Natural killer cell (primary cell): Measurements from ENCODE around the gene PWWP2A. TPM values are rescaled to one million over a fixed set of nuclear protein-coding genes. Genes with fewer than 3 reads are reported as not detected.

Source experiments
- ATAC-seq, 3 donors: fragments of 150-1000 bp in 2 of 3; fragments of 200-7000 bp in 1 of 3; cut with Tn5 transposase; 1 replicate in 1 of 3; 2 replicates in 2 of 3; pipeline ENCODE4 v1.10.0; 2021; ENCODE audit warnings: mild to moderate bottlenecking in 2 of 3, moderate library complexity in 2 of 3
- DNase-seq, 2 donors: peaks; one replicate each; pipeline versions ENCODE4 v3.0.0 to v3.0.0-alpha.2; 2013 to 2021; ENCODE audit warnings: mixed read lengths in 1 of 2
- H3K27ac ChIP-seq: one replicate; pipeline ENCODE4 v1.5.1; 2013; ENCODE audit warnings: mild to moderate bottlenecking, low read length
- H3K27me3 ChIP-seq: one replicate; pipeline ENCODE4 v1.6.1; 2013; ENCODE audit warnings: low read length; ENCODE audit not compliant: control insufficient read depth, insufficient read depth
- H3K36me3 ChIP-seq: one replicate; pipeline ENCODE4 v1.6.1; 2013; ENCODE audit warnings: low read length; ENCODE audit not compliant: control insufficient read depth, insufficient read depth
- H3K4me1 ChIP-seq: one replicate; pipeline ENCODE4 v1.6.1; 2013; ENCODE audit warnings: low read length; ENCODE audit not compliant: control insufficient read depth, insufficient read depth
- H3K4me3 ChIP-seq: one replicate; pipeline ENCODE4 v1.5.1; 2013; ENCODE audit warnings: low read length
- H3K9me3 ChIP-seq: one replicate; pipeline ENCODE4 v1.6.1; 2013; ENCODE audit warnings: low read length; ENCODE audit not compliant: control insufficient read depth, insufficient read depth
- H3K27ac Mint-ChIP-seq, 2 donors: one replicate each; pipeline ENCODE4 v1.8.0; 2022; ENCODE audit warnings: mild to moderate bottlenecking in 2 of 2, mixed read lengths in 2 of 2, moderate library complexity in 1 of 2
- H3K27me3 Mint-ChIP-seq, 2 donors: one replicate each; pipeline ENCODE4 v1.8.0; 2022; ENCODE audit warnings: low read depth in 2 of 2, mixed read lengths in 2 of 2
- H3K36me3 Mint-ChIP-seq: one replicate; pipeline ENCODE4 v1.8.0; 2022; ENCODE audit warnings: mixed read lengths
- H3K4me1 Mint-ChIP-seq, 2 donors: one replicate each; pipeline ENCODE4 v1.8.0; 2022; ENCODE audit warnings: mixed read lengths in 2 of 2
- H3K4me3 Mint-ChIP-seq: one replicate; pipeline ENCODE4 v1.8.0; 2022; ENCODE audit warnings: mild to moderate bottlenecking, moderate library complexity, mixed read lengths
- H3K9me3 Mint-ChIP-seq, 2 donors: one replicate each; pipeline ENCODE4 v1.8.0; 2022; ENCODE audit warnings: mixed read lengths in 2 of 2
- CTCF ChIP-seq: fragments of 200-600 bp; IDR thresholded peaks from one replicate; pipeline ENCODE4 v1.8.0; 2022; ENCODE audit warnings: antibody characterized with exemption
- WGBS: methylation state at CpG from one replicate; pipeline ENCODE4 v1.1.7; 2013; ENCODE audit warnings: missing lambda C conversion rate; ENCODE audit not compliant: insufficient coverage; 5-methylcytosine and 5-hydroxymethylcytosine counted together
- intact Hi-C: fragments of 100-400 bp; cut with micrococcal nuclease; formaldehyde crosslinking; loops from one replicate; pipeline ENCODE4 v1.14.2; 2022
- total RNA-seq, 4 donors: library from RNA; stranded (reverse); fragments of 120-200 nt in 1 of 4; gene quantifications; one replicate each; pipeline versions ENCODE4 v1.2.3 to v1.2.4, GENCODE V29; 2013 to 2022

Gene PWWP2A
- total RNA-seq, 3 donors from 2014 or later (not counting 1 experiment from before 2014, with no cell fraction given), result 24.9 to 37.6 (median 30.2) TPM

- Mint-ChIP-seq H3K4me1 (no peaks in the 10 kb centered on the region), H3K27ac (no peak overlapping the region), H3K9me3 (no peaks in the 10 kb centered on the region), H3K36me3 (peaks cover 16% of the 10 kb centered on the region), H3K27me3 (no peaks in the 10 kb centered on the region), H3K4me3 (no peak overlapping the region)
- no peak for TF ChIP-seq CTCF
- DNase-seq (no peak), ATAC-seq (no peak)
- Histone ChIP-seq H3K4me3 (no peak overlapping the region), H3K36me3 (peaks cover 65% of the 10 kb centered on the region), H3K9me3 (no peaks in the 10 kb centered on the region), H3K27ac (no peak overlapping the region), H3K4me1 (no peaks in the 10 kb centered on the region), H3K27me3 (no peaks in the 10 kb centered on the region)
- intact Hi-C loops, result no loop called here
- WGBS, result 100% methylated on average over 1 of the region's 1 CpG
These were observed 65.2 kb downstream of the PWWP2A start for GRCh38 chr5:160054047-160054446.

- peaks cover 45% of the 10 kb centered on the region for H3K36me3 ChIP-seq
- Mint-ChIP-seq H3K4me1 (no peaks in the 10 kb centered on the region), H3K36me3 (peaks cover 23% of the 10 kb centered on the region), H3K27ac (no peak overlapping the region), H3K27me3 (no peaks in the 10 kb centered on the region), H3K9me3 (no peaks in the 10 kb centered on the region), H3K4me3 (no peak overlapping the region)
- DNase-seq (no peak), ATAC-seq (no peak)
- no peak overlapping the region for H3K4me3 ChIP-seq
- no peaks in the 10 kb centered on the region for H3K9me3 ChIP-seq
- no peaks in the 10 kb centered on the region for H3K27me3 ChIP-seq
- H3K4me1 ChIP-seq, result no peaks in the 10 kb centered on the region
- intact Hi-C loops, result no loop called here
- TF ChIP-seq CTCF, result no peak
- no peak overlapping the region for H3K27ac ChIP-seq
- WGBS, result 100% methylated on average over 2 of the region's 3 CpGs
These were observed 70.2 kb downstream of the PWWP2A start for GRCh38 chr5:160049099-160049498.

- H3K36me3 ChIP-seq, result peaks cover 39% of the 10 kb centered on the region
- no peak overlapping the region for H3K4me3 ChIP-seq
- WGBS, result 97% methylated on average over 9 of the region's 9 CpGs
- Mint-ChIP-seq H3K4me3 (no peak overlapping the region), H3K9me3 (no peaks in the 10 kb centered on the region), H3K36me3 (peaks cover 23% of the 10 kb centered on the region), H3K4me1 (no peaks in the 10 kb centered on the region), H3K27me3 (no peaks in the 10 kb centered on the region), H3K27ac (no peak overlapping the region)
- DNase-seq (no peak), ATAC-seq (no peak)
- no peak for TF ChIP-seq CTCF
- H3K4me1 ChIP-seq, result no peaks in the 10 kb centered on the region
- no peaks in the 10 kb centered on the region for H3K27me3 ChIP-seq
- H3K27ac ChIP-seq, result no peak overlapping the region
- intact Hi-C loops, result no loop called here
- H3K9me3 ChIP-seq, result no peaks in the 10 kb centered on the region
These were observed 71.1 kb downstream of the PWWP2A start for GRCh38 chr5:160048131-160048530.

- intact Hi-C loops, result no loop called here
- Histone ChIP-seq H3K27ac (no peak overlapping the region), H3K4me1 (no peaks in the 10 kb centered on the region), H3K4me3 (no peak overlapping the region), H3K27me3 (no peaks in the 10 kb centered on the region), H3K9me3 (no peaks in the 10 kb centered on the region), H3K36me3 (peaks cover 35% of the 10 kb centered on the region)
- WGBS, result 98% methylated on average over 3 of the region's 3 CpGs
- H3K27ac Mint-ChIP-seq, result no peak overlapping the region
- no peak overlapping the region for H3K4me3 Mint-ChIP-seq
- no peak for TF ChIP-seq CTCF
- H3K27me3 Mint-ChIP-seq, result no peaks in the 10 kb centered on the region
- H3K9me3 Mint-ChIP-seq, result no peaks in the 10 kb centered on the region
- no peaks in the 10 kb centered on the region for H3K4me1 Mint-ChIP-seq
- DNase-seq, result no peak
- peaks cover 23% of the 10 kb centered on the region for H3K36me3 Mint-ChIP-seq
- ATAC-seq, result no peak
These were observed 71.8 kb downstream of the PWWP2A start for GRCh38 chr5:160047423-160047822.
